Smooth muscle cell (in vitro differentiated cells): Measurements from ENCODE around the gene CNR1. TPM values are rescaled to one million over a fixed set of nuclear protein-coding genes. Genes with fewer than 3 reads are reported as not detected.

Source experiments
- DNase-seq: peaks from one replicate; lab custom pipeline; 2025; ENCODE audit not compliant: unreplicated experiment; lab: John Stamatoyannopoulos, UW
- H2AFZ ChIP-seq: fragments of 200-600 bp; sonication (generic); 2 replicates; pipeline ENCODE4 v1.6.0; 2016; ENCODE audit warnings: antibody characterized with exemption, low read depth, mild to moderate bottlenecking
- H3F3A ChIP-seq: fragments of 200-600 bp; sonication (generic); 2 replicates; pipeline ENCODE4 v1.6.0; 2017; ENCODE audit warnings: antibody characterized with exemption, low read depth
- H3K27ac ChIP-seq: fragments of 200-600 bp; sonication (generic); 2 replicates; pipeline ENCODE4 v1.5.1; 2016; ENCODE audit warnings: low read depth, mild to moderate bottlenecking
- H3K27me3 ChIP-seq: fragments of 200-600 bp; sonication (generic); 2 replicates; pipeline ENCODE4 v1.6.1; 2016; ENCODE audit warnings: low read depth, mild to moderate bottlenecking
- H3K36me3 ChIP-seq: fragments of 200-600 bp; sonication (generic); 2 replicates; pipeline ENCODE4 v1.5.1; 2016; ENCODE audit warnings: low read depth
- H3K4me1 ChIP-seq: fragments of 200-600 bp; sonication (generic); 2 replicates; pipeline ENCODE4 v1.5.1; 2016; ENCODE audit warnings: low read depth
- H3K4me2 ChIP-seq: fragments of 200-600 bp; sonication (generic); 2 replicates; pipeline ENCODE4 v1.6.0; 2016; ENCODE audit warnings: mild to moderate bottlenecking
- H3K4me3 ChIP-seq: fragments of 200-600 bp; sonication (generic); 2 replicates; pipeline ENCODE4 v1.5.1; 2016; ENCODE audit warnings: mild to moderate bottlenecking
- H3K79me2 ChIP-seq: fragments of 200-600 bp; sonication (generic); 2 replicates; pipeline ENCODE4 v1.6.0; 2016; ENCODE audit warnings: low read depth, mild to moderate bottlenecking
- H3K9ac ChIP-seq: fragments of 200-600 bp; sonication (generic); 2 replicates; pipeline ENCODE4 v1.6.0; 2016; ENCODE audit warnings: low read depth
- H3K9me3 ChIP-seq: fragments of 200-600 bp; sonication (generic); replicated peaks from 2 replicates; pipeline ENCODE4 v1.5.1; 2016; ENCODE audit warnings: low read depth
- H4K20me1 ChIP-seq: fragments of 200-600 bp; sonication (generic); 2 replicates; pipeline ENCODE4 v1.6.0; 2016; ENCODE audit warnings: low read depth
- WGBS: methylation state at CpG from one replicate; pipeline ENCODE4 v1.1.7; 2016; ENCODE audit warnings: low lambda C conversion rate; 5-methylcytosine and 5-hydroxymethylcytosine counted together
- polyA plus RNA-seq: library from polyadenylated mRNA; unstranded; fragments of >200 nt; fragmentation: Nextera tagmentation; extraction: Ambion mirVana; gene quantifications from 2 replicates; pipeline ENCODE4 v1.2.1, GENCODE V29; 2016
- total RNA-seq: library from RNA; depleted of rRNA; stranded (reverse); fragments of >200 nt; gene quantifications from 2 replicates; pipeline ENCODE4 v1.2.3, GENCODE V29; 2014
- TF ChIP-seq, protein P1 (sequence below): fragments of 200-600 bp; sonication (generic); IDR thresholded peaks from 2 replicates; pipeline ENCODE4 v1.5.1; 2017; ENCODE audit warnings: borderline replicate concordance, mild to moderate bottlenecking, antibody characterized with exemption; ENCODE audit not compliant: insufficient read depth, poor library complexity, severe bottlenecking

Gene CNR1
- total and polyA plus RNA-seq, 2 experiments from 2014 or later, result not detected

DNA sequence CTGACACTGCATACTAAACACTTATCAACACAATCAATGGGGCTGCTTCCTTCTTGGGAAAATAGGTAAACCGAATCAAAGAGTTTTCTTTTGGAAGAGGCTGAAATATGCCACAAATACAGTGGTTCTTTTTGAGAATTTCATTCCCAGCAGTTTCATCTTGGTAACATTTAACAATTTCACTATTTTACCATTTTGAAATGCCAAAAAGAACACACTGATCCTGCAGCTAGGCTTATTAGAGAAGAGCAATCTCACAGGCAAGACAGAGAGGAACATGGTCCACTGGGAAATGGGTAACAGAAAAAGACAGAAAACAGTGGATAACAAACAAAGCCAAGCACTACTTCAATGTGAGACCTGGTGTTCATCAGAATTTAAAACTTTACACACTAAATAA is 2.5 kb downstream of the CNR1 start:
- no peaks in the 10 kb centered on the region for H3F3A ChIP-seq
- 93% methylated on average over 1 of the region's 1 CpG for WGBS
- H3K4me3 ChIP-seq, result no peak overlapping the region
- no peaks in the 10 kb centered on the region for H4K20me1 ChIP-seq
- H3K4me2 ChIP-seq, result no peak overlapping the region
- TF ChIP-seq, protein P1, sequence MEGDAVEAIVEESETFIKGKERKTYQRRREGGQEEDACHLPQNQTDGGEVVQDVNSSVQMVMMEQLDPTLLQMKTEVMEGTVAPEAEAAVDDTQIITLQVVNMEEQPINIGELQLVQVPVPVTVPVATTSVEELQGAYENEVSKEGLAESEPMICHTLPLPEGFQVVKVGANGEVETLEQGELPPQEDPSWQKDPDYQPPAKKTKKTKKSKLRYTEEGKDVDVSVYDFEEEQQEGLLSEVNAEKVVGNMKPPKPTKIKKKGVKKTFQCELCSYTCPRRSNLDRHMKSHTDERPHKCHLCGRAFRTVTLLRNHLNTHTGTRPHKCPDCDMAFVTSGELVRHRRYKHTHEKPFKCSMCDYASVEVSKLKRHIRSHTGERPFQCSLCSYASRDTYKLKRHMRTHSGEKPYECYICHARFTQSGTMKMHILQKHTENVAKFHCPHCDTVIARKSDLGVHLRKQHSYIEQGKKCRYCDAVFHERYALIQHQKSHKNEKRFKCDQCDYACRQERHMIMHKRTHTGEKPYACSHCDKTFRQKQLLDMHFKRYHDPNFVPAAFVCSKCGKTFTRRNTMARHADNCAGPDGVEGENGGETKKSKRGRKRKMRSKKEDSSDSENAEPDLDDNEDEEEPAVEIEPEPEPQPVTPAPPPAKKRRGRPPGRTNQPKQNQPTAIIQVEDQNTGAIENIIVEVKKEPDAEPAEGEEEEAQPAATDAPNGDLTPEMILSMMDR, result no peak
- no peaks in the 10 kb centered on the region for H3K9me3 ChIP-seq
- H3K79me2 ChIP-seq, result no peaks in the 10 kb centered on the region
- H2AFZ ChIP-seq, result no peak overlapping the region
- H3K9ac ChIP-seq, result no peak overlapping the region
- no peak overlapping the region for H3K27ac ChIP-seq
- DNase-seq, result no peak
- no peaks in the 10 kb centered on the region for H3K36me3 ChIP-seq
- H3K4me1 ChIP-seq, result peaks cover 9% of the 10 kb centered on the region
- H3K27me3 ChIP-seq, result peaks cover 73% of the 10 kb centered on the region

DNA sequence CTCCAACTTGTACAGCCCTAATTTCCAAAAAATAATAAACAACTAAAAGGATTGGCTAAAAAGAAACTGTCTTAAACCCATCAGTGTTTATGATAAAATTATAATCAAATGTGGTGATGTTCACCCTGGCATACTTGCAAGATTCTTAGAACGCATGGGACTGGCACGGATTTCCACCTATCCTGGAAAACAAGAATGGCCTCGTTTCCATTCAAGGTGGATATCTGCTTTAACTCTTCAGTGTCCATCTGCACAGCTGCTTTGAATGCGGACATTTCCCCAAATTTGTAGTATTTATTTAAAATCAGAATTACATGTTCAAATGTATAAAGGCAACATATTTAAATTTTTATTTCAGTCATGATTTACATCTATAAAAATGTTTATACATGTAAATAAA is 4.2 kb downstream of the CNR1 start:
- H2AFZ ChIP-seq, result no peak overlapping the region
- H3K36me3 ChIP-seq, result no peaks in the 10 kb centered on the region
- H3K9me3 ChIP-seq, result no peaks in the 10 kb centered on the region
- no peaks in the 10 kb centered on the region for H3K79me2 ChIP-seq
- no peaks in the 10 kb centered on the region for H4K20me1 ChIP-seq
- H3K4me2 ChIP-seq, result no peak overlapping the region
- TF ChIP-seq, protein P1, result no peak
- no peaks in the 10 kb centered on the region for H3F3A ChIP-seq
- H3K4me3 ChIP-seq, result no peak overlapping the region
- 73% methylated on average over 4 of the region's 4 CpGs for WGBS
- no peak overlapping the region for H3K9ac ChIP-seq
- no peak overlapping the region for H3K27ac ChIP-seq
- H3K4me1 ChIP-seq, result peaks cover 4% of the 10 kb centered on the region
- no peak for DNase-seq
- H3K27me3 ChIP-seq, result peaks cover 57% of the 10 kb centered on the region

DNA sequence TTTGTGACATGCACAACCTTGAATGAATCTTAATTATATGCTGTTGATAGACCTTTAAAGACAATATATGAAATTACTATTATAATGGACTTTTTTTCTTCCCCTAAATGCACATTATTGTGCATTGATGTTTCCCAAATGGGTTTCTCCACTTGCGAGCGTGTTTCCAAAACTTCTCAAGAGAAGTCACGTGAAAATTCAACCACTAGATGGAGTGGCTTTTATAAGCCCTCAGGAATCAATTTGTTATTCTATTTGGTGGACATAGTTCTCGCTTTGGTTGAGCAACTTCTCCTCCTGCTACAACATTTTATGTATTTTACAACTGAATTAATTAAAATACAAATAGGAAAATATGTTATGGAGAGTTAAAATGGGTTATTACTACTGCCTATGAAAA is 9.0 kb downstream of the CNR1 start:
- Histone ChIP-seq H3K27ac (no peak overlapping the region), H3K9ac (no peak overlapping the region), H3K9me3 (no peaks in the 10 kb centered on the region), H3K79me2 (no peaks in the 10 kb centered on the region), H3K4me3 (no peak overlapping the region), H3F3A (no peaks in the 10 kb centered on the region), H3K36me3 (no peaks in the 10 kb centered on the region), H3K4me1 (no peaks in the 10 kb centered on the region), H4K20me1 (no peaks in the 10 kb centered on the region), H2AFZ (no peak overlapping the region), H3K4me2 (no peak overlapping the region), H3K27me3 (peaks cover 9% of the 10 kb centered on the region)
- WGBS, result 78% methylated on average over 4 of the region's 4 CpGs
- TF ChIP-seq, protein P1, result no peak
- no peak for DNase-seq

DNA sequence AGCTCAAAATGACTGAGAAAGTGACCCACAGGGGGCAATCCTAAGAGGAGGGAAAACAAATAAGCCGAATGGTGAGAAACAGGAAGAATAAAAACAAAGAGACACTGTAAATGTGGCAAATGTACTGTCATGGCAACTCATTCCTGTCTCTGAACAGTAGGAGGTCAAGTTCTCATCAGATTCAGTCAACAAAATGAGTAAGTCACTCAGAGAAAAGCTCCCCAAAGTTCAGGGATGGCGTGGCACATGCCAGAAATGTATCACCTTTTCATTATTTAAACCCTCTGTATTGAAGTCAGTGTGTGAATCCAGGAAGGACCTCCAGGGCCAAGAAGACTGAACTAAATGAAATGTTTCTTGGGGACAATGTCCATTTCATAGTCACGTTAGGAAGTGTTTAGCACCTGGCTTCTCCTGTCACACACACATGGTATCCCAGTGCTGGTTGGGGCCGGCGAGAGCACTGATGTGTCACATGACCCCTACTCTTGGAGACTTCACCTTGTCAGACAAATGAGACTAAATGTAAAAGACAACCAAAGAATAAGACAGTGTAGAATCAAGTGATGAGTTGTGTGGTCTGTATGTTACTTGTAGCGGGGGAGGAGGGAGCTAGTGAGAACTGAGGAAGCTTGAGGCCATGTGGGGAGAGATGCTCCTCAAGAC is 20.7 kb downstream of the CNR1 start:
- Histone ChIP-seq H3K79me2 (no peaks in the 10 kb centered on the region), H3K9ac (no peak overlapping the region), H2AFZ (no peak overlapping the region), H4K20me1 (no peaks in the 10 kb centered on the region), H3K27me3 (peaks cover 7% of the 10 kb centered on the region), H3F3A (no peaks in the 10 kb centered on the region), H3K4me3 (no peak overlapping the region), H3K36me3 (no peaks in the 10 kb centered on the region), H3K9me3 (no peaks in the 10 kb centered on the region), H3K4me2 (no peak overlapping the region), H3K27ac (no peak overlapping the region), H3K4me1 (no peaks in the 10 kb centered on the region)
- 95% methylated on average over 6 of the region's 6 CpGs for WGBS
- TF ChIP-seq, protein P1, result no peak
- DNase-seq, result no peak
